GM18858 (cell line): ENCODE data around the gene SLC7A9.
"Not testable (repeated sequence)": the region's sequence is repeated elsewhere in the genome, so short reads cannot be mapped to it uniquely, and the experiment has no call there.

Experiments used
- ATAC-seq: cut with Tn5 transposase; IDR thresholded peaks from one replicate; pipeline ENCODE4 v1.9.1; 2021; ENCODE audit not compliant: unreplicated experiment

The SLC7A9 gene

GRCh38 chr19:32864318-32865007, 5.1 kb downstream of the SLC7A9 start:
- ATAC-seq: no peak

DNA sequence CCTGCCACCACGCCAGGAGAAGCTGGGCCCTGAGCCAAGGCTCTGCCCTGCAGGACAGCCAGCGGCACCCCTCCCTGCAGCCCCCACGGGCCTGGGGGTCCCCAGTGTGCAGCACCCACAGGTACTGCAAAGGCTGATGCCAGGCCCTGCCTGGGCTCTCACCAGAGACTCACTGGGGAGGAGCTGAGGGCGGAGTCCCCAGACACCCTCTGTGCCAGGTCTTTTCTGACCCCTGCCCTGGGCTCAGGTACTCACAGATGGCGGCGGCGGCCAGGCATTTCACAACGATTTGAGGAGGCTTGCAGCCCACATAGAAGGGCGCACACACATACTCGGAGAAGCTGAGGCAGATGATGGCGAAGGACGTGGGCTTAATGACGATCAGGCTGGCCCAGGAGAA, 5.7 kb downstream of the SLC7A9 start:
- no peak for ATAC-seq

DNA sequence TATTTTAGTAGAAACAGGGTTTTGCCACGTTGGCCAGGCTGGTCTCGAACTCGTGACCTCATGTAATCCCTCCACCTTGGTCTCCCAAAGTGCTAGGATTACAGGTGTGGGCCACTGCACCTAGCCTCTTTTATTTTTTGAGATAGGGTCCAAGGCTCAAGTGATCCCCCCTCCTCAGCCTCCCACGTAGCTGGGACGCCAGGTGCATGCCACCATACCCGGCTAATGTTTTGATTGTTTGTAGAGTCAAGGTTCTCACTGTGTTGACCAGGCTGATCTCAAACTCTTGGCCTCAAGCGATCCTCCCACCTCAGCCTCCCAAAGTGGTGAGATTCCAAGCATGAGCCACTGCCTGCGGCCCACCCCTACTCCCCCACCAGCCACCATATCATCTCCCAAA, 6.3 kb downstream of the SLC7A9 start:
- ATAC-seq: no peak

- ATAC-seq: no peak
Observed at GRCh38 chr19:32862741-32863140, 6.8 kb downstream of the SLC7A9 start.

GRCh38 chr19:32862173-32862572, 7.4 kb downstream of the SLC7A9 start:
- no peak for ATAC-seq

DNA sequence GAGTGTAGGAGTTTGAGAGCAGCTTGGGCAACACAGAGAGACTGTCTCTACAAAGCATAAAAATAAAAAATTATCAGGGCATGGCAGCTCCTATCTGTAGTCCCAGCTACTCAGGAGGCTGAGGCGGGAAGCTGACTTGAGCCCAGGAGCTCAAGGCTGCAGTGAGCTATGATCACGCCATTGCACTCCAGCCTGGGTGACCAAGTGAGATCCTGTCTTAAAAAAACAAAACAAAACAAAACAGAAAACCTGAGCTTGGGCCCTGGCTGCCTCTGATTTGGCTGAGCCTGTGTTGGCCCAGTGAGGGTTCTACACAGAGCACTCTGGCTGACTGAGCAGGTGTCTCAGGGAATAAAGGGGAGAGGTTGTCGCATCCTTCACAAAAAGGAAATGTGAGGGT, 8.0 kb downstream of the SLC7A9 start:
- ATAC-seq: no peak

DNA sequence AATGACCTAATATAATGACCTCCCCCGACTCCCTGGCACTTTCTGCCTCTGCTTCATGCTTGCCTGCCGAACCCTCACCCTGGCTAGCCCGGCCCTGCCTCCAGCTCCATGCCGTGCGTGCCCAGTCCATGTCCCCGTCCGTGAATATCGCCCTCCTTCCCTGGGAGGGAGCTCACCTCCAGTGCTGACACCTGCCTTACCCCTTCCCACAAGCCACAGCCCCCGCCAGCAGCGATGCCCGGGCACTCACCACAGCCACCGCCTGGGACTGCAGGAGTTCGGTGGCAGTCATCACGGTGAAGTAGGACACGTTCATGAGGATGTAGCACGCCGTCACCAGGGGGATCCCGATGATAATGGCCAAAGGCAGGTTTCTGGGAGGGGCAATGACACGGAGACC, 10.0 kb downstream of the SLC7A9 start:
- ATAC-seq: no peak

- ATAC-seq: no peak
Observed at GRCh38 chr19:32858559-32858958, 11.0 kb downstream of the SLC7A9 start.

DNA sequence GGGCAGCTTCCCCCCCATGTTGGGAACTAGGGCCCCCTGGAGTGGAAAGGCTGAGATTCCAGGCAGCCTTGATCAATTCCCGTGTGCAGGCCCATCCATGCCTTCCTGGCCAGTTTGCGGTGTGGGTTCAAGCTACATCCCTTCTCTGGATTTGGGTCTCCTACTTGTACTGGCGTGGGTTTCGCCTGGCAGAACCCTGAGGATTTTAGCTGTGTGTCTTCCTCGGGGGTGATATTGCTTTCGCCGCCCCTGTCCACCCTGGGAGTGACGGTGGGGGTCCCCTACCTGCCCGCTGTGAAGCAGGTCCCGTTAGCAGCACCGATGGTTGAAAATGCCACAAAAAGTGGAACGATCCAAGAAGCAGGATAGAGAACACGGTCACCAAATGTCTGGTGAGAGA, 11.4 kb downstream of the SLC7A9 start:
- ATAC-seq: no peak

- ATAC-seq: no peak
Observed at GRCh38 chr19:32857584-32857983, 12.0 kb downstream of the SLC7A9 start.

DNA sequence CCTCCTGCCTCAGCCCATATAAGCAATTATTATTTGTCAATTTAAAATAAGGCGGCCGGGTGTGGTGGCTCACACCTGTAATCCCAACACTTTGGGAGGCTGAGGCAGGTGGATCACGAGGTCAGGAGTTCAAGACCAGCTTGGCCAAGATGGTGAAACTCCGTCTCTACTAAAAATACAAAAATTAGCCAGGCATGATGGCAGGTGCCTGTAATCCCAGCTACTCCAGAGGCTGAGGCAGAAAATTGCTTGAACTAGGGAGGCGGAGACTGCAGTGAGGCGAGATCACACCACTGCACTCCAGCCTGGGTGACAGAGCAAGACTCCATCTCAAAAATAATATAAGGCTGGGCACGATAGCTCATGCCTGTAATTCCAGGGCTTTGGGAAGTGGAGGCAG, 12.7 kb downstream of the SLC7A9 start:
- ATAC-seq: not testable (repeated sequence)

DNA sequence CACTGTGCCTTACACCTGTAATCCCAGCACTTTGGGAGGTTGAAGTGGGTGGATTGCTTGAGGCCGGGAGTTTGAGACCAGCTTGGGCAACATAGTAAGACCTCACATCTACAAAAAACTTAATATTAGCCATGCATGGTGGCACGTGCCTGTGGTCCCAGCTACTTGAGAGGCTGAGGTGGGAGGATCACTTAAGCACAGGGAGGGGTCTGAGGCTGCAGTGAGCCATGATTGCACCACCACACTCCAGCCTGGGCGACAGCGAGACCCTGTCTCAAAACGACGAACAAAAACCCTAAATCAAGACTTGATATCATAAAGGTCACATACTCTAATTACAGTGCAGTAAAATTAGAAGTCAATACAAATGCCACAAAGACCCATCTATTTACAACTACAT, 17.4 kb downstream of the SLC7A9 start:
- no peak for ATAC-seq

GRCh38 chr19:32848035-32848434, 21.5 kb downstream of the SLC7A9 start:
- ATAC-seq: not testable (repeated sequence)

DNA sequence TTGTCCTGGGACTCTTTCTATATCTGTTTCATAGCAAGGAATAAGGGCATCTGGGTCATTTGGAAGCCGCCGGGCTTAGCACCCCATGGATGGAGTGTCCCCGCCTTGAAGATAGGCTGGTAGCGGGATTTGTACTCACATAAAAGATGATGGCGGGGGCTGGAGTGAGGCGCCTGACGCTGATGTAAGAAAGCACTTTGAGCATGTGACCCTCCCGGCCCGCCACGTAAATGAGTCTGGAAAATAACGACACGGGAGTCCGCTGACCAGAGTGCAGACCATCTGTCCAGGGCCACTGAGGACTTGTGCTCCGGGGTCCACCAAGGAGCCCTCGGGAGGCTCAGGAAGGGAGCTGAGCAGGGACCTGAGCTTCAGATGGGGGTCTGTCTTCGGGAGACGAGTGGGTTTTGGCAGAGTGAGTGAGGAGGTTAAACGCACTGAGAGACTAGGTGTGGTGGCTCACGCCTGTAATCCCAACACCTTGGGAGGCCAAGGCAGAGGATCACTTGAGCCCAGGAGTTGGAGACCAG, 25.8 kb downstream of the SLC7A9 start:
- no peak for ATAC-seq

- ATAC-seq: no peak
Observed at GRCh38 chr19:32842061-32842460, 27.5 kb downstream of the SLC7A9 start.

DNA sequence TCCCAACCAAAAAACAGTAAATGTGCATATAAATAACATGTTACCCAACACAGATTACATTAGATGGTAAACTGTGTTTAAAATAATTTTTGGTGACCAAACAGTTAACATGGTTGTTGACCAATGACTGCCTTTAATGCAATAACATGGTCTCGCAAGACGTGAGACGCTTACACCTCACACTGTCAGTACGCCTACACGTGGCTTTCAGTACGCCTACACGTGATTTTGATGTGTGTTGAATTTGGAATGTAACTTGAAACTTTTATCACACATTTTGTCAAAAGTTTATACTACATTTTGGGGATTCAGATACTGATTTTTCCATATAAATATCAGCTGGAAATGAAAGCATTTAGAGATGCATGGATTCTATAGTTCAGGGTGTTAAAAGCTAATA, 32.0 kb downstream of the SLC7A9 start:
- no peak for ATAC-seq

DNA sequence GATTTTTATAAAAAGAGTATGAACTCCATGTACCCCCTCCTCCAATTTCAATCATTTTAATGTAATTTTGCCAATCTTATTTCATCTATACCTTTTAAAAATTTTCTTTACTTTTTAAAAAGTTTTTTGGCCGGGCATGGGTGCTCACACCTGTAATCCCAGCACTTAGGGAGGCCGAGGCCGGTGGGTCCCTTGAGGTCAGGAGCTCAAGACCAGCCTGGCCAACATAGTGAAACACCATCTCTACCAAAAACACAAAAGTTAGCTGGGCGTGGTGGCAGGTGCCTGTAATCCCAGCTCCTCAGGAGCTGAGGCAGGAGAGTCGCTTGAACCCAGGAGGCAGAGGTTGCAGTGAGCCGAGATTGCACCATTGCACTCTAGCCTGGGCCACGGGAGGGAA, 36.2 kb downstream of the SLC7A9 start:
- ATAC-seq: not testable (repeated sequence)

DNA sequence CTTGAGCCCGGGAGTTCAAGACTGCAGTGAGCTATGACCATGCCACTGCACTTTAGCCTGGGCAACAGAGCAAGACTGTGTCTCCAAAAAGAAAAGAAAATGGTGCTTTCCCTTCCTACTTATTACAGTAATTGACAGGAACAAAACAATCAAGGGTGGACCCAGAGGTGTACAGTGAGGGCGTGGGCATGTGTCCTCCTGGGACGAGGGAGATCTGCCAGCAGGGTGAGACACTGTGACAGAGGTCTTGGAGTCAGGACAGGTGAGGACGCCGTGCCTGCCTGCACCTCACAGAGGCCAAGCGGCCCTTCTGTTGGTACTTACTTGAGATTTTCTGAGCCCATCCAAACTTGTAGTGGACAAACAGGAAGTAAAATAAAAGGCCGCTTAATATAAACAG, 36.7 kb downstream of the SLC7A9 start:
- not testable (repeated sequence) for ATAC-seq

GRCh38 chr19:32832094-32832493, 37.5 kb downstream of the SLC7A9 start:
- not testable (repeated sequence) for ATAC-seq

DNA sequence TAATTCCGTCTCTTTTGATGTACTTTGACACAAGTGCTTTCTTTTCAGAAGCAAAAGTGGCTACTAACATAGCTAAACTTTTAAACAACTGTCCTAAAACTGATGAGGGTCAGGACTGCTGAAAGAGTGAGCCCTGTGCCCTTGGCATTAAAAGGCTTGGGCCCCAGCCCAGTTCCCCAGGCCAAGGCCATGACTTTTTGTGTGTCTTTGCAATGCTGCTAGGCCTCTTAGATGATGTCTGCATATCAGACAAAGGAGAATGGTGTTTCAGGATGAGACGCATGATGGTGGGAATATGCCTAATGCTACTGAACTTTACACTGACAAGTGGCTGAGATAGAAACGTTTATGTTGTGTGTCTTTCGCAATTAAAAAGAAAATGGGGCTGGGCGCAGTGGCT, 38.0 kb downstream of the SLC7A9 start:
- no peak for ATAC-seq

- ATAC-seq: no peak
Observed at GRCh38 chr19:32830231-32831014, 39.1 kb downstream of the SLC7A9 start.

DNA sequence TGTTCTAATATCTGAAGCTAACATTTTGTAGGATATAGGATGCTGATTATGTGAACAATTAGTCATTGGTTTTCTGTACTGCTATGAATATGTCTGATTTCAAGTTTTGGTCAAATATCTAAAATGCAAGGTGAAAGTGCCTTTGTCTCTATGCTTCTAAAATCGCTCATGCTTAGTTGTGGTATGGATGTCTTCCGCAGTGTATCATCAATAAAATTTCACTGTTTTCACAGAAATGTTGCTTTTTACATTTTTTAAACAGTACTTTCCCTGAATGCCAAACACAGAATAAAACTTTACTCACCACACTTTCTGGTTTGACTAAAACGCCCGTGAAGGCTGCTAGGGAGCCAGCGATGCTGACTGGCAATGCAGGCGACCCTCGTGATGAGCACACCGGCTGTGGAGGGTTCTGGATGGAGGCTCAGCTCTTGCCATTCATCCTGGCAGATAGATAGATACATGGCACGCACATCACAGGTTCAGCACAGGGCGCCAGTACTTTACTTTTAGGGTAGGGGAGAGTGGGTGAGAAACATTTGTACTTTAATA, 40.1 kb downstream of the SLC7A9 start:
- no peak for ATAC-seq
